ENCODE data around the gene ARRDC4.

The ARRDC4 gene, protein sequence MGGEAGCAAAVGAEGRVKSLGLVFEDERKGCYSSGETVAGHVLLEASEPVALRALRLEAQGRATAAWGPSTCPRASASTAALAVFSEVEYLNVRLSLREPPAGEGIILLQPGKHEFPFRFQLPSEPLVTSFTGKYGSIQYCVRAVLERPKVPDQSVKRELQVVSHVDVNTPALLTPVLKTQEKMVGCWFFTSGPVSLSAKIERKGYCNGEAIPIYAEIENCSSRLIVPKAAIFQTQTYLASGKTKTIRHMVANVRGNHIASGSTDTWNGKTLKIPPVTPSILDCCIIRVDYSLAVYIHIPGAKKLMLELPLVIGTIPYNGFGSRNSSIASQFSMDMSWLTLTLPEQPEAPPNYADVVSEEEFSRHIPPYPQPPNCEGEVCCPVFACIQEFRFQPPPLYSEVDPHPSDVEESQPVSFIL

GRCh38 chr15:97960364-97961066 lies at the start of gene ARRDC4:
Gene ARRDC4 (plus strand): TSS chr15:97960703. CDS start chr15:97960862, 159 bp downstream.
- peak; percentile 99 for DNase-seq (ENCODE audit: low read depth)

DNA sequence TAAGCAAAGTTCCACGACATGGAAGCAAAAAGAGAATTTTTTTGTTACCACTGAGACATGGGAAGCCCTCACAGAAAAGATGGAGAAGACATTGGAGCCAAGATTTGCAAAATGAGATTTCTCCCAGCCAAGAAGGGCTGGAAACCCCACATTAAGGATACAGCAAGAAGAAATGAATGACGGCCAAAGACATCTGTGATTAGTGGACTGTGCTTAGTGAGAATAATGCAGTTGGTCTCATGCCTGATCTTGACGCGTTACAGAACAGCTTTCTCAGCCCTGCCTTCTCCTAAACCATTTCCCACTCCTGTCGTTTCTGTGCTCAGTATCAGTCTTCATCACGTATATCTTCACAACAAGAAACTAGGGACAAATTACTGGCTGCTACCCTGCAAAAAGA lies 45.8 kb upstream of the ARRDC4 start:
- no peak for DNase-seq (ENCODE audit: low read depth)

DNA sequence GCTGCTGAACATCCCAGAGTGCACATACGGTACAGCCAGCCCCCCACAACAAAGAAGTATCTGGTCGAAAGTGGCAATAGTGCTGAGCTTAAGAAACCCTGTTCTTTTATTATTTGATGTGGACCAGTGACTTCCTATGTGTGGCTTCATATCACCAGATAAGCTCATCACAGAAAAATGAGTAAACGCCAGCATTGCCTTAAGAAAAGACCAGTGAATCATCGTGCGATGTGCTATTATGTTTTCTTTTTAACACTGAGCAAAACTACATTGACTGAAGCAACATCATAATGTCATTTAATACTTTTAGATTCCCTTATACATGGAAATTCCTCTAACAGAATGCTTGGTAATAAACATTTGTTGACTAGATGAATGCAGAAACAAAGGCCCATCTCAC lies 45.2 kb upstream of the ARRDC4 start:
- no peak for DNase-seq (ENCODE audit: low read depth)

DNA sequence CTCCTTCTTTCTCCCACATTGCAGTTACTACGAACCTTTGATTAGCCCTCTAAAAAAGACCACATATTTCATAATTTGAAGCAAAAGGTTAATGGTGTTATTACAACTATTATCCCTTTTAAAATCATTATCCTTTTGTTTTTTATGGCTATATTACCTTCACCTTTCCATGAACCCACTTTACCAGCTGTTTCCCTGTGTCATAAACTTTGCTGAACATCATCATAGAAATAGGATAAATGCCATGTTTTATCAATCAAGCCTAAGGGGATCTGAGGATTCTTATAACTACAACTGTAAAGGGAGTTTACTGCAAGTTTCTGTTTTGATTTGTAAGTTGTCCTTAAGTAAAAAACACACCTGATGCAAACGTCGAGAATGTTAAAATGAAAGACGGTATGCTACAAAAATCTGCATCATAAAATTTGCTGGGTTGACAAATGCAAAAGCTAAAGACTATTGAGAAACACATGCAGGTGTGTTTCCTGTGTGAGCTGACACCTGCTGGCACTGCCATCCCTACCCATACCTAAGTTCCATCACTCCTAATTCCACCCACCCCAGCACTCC lies 39.1 kb upstream of the ARRDC4 start:
- no peak for DNase-seq (ENCODE audit: low read depth)

GRCh38 chr15:97929456-97930229 lies 30.9 kb upstream of the ARRDC4 start:
- no peak for DNase-seq (ENCODE audit: low read depth)

- DNase-seq (ENCODE audit: low read depth) = no peak
Observed at GRCh38 chr15:97930230-97930629, 30.3 kb upstream of the ARRDC4 start.

GRCh38 chr15:97931314-97931713 lies 29.2 kb upstream of the ARRDC4 start:
- no peak for DNase-seq (ENCODE audit: low read depth)

DNA sequence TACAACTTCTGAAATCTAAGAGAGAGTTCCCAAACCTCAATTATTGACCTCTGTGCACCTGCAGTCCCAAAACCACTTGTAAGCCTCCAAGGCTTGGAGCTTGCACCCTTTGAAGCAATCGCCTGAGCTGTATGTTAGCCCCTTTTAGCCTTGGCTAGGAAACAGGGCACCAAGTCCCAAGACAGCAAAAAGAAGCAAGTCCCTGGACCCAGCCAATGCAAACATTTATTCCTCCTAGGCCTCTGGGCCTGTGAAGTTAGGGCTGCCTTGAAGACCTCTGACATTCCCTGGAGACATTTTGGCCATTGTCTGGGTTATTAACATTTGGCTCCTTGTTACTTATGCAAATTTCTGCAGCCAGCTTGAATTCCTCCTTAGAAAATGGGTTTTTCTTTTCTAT lies 26.9 kb upstream of the ARRDC4 start:
- DNase-seq (ENCODE audit: low read depth) = no peak

DNA sequence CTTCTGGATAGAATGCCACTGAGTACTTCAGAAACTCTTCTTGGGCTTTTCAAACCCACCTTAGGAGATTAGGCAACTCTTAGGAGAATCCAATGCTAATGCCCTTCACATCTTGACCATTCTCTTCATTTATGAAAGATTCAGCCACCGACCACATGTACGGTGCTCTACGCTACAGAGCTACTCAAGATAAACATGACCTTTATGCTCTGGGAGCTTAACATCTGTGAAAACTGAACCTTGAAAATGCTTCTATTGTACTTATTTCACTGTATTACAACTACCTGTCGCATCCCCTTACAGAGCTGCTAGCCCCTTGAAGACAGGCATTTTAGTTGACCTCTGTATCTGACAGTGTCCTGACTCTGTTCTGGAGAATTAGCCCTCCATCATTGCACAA lies 19.5 kb upstream of the ARRDC4 start:
- no peak for DNase-seq (ENCODE audit: low read depth)

DNA sequence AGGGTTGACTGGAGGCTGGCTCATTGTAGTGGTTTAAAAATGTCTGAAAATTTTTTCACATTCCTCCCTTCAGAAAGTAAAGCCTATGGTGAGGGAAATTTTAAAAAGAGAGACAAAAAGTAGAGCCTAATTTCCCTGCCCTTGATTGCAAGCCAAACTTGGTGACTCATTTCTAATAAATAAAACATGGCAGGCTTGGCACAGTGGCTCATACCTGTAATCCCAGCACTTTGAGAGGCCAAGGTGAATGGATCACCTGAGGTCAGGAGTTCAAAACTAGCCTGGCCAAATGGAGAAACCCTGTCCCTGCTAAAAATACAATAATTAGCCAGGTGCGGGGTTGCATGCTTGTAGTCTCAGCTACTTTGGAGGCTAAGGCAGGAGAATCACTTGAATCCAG lies 18.9 kb upstream of the ARRDC4 start:
- DNase-seq (ENCODE audit: low read depth) = no peak

GRCh38 chr15:97944724-97945123 lies 15.8 kb upstream of the ARRDC4 start:
- DNase-seq (ENCODE audit: low read depth) = no peak

- DNase-seq (ENCODE audit: low read depth) = no peak
Observed at GRCh38 chr15:97947465-97948260, 12.8 kb upstream of the ARRDC4 start.

GRCh38 chr15:97953254-97953653 lies 7.2 kb upstream of the ARRDC4 start:
- no peak for DNase-seq (ENCODE audit: low read depth)

- DNase-seq (ENCODE audit: low read depth) = no peak
Observed at GRCh38 chr15:97953748-97954147, 6.8 kb upstream of the ARRDC4 start.

DNA sequence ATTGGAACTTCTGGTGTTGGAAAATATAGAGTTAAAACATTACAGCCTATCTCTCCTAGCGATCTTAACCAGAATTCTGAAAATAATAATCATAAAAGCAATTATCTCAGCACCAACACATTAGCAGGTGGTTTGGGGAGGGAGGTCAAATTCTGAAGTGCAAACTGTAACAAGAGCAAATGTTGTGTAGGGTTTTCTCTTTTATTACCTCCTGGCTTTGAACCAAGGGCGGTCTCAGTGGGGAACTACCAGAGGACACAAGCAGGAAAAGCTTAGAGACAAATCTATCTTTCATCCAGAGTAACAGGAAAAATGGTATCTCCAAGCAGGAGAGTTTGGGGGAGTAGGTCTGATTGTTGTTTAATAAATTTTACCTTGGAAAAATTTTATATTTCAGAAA lies 5.5 kb upstream of the ARRDC4 start:
- no peak for DNase-seq (ENCODE audit: low read depth)

DNA sequence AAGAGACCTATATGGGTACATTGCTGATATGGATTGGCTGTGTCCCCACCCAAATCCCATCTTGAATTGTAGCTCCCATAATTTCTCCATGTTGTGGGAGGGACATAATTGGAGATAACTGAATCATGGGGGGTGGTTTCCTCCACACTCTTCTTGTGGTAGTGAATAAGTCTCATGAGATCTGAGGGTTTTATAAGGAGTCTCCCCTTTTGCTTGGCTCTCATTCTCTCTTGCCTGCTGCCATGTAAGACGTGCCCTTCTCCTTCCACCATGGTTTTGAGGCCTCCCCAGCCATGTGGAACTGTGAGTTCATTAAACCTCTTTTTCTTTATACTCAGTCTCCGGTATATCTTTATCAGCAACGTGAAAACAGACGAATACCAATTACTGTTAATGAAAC lies 5.0 kb upstream of the ARRDC4 start:
- no peak for DNase-seq (ENCODE audit: low read depth)

GRCh38 chr15:97959724-97960363 lies 659 bp upstream of the ARRDC4 start:
- DNase-seq (ENCODE audit: low read depth) = no peak

GRCh38 chr15:97961067-97961954 lies 808 bp downstream of the ARRDC4 start:
- DNase-seq (ENCODE audit: low read depth) = no peak

DNA sequence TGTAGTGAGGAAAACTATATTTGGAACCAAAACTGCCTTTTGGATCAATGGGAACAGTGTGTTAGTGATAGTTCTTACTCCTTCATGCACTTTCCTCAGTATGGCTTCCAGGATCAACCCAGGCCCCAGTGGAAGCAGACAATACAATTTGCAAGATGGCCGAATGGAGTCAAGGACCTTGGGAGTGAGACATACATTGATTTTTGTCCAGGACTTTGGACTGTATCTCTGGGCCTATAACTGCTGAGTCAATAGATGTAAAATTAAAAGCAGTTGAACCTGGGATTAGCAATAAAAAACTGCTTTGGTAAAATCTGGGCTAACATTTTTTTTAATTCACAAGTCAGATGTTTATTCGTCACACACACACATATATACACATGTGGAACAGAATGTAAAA lies 1.8 kb downstream of the ARRDC4 start:
- DNase-seq (ENCODE audit: low read depth) = no peak

DNA sequence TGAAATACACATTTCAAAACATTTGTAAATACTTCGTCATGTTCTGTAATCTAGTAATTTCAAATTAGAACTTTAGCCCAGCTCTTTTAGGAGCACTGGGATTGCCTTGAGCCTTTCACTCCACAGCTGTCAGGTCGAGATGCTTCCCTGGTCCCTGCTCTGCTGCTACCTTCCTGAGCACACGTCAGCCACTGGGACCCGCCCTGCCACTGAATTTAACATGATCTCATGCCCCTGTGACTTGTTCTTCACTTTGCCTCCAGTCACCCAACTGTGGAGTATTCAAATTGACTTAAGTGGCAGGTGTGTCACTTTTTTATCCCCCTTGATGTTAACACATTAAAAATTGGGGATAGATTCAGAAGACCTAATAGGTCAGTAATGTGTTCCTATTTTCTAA lies 3.3 kb downstream of the ARRDC4 start:
- DNase-seq (ENCODE audit: low read depth) = no peak

All from GM04503 (cell line).